Right kidney (tissue), 1 donor: ENCODE results near the gene TENT5A.

Source experiments
- DNase-seq: peaks from one replicate; pipeline ENCODE4 v3.0.0-alpha.2; 2016

TENT5A gene

GRCh38 chr6:81713205-81713604, 39.3 kb downstream of the TENT5A start:
- DNase-seq: no peak

- DNase-seq: no peak
These were observed 44.3 kb downstream of the TENT5A start for GRCh38 chr6:81708113-81708699.

GRCh38 chr6:81704700-81705099, 47.8 kb downstream of the TENT5A start:
- DNase-seq: no peak

DNA sequence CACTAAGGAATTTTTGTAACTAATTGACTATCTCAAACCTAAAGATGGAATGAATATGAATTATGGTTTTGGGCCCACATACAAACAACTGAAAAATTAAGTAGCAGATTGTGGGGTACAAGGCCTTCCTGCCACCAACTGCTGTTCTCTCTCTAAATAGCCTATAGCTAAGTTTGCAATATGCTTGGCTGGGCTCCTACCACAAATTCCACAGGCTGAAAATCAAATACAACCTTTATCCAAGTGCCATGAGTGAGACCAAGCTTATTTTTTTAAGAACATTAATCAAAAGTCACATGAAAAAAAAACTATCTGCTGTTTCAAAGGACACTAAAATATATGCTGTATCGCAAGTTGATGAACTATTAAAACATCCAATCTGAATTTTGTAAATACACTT, 52.1 kb downstream of the TENT5A start:
- no peak for DNase-seq

DNA sequence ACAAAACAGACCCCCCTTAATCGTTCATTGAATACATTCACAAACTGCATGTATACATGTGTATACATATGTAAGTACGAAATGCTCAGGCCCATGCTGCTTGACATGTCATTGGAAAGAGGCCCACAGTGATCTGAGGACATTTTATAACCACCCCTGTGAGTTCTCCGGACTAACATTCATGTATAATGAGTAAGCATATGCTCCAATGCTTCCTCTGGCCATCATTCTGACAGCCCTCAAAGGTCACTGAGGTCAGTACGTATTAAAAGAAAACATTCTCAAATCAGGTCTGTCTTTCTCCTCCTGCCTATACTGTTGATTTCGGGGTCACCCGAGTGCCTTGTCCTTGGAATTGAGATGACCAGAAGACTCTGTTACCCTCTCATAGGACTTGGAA, 54.9 kb downstream of the TENT5A start:
- DNase-seq: no peak

- no peak for DNase-seq
These were observed 56.0 kb downstream of the TENT5A start for GRCh38 chr6:81696524-81696923.
